Activated gamma-delta T cell treated with Interleukin-2 at 50 U/mL for 16 hours (primary cell): ENCODE data around the gene SCLY.

Experiments used
- DNase-seq: peaks from one replicate; pipeline ENCODE4 v3.0.0-alpha.2; 2020

The SCLY gene

GRCh38 chr2:238128534-238129001, 67.8 kb downstream of the SCLY start:
- no peak for DNase-seq

GRCh38 chr2:238129166-238130010, 68.6 kb downstream of the SCLY start:
- DNase-seq, result no peak

- DNase-seq, result no peak
Observed at GRCh38 chr2:238130111-238130695, 69.4 kb downstream of the SCLY start.

GRCh38 chr2:238130696-238131628, 70.2 kb downstream of the SCLY start:
- no peak for DNase-seq

- no peak for DNase-seq
Observed at GRCh38 chr2:238131761-238132462, 71.1 kb downstream of the SCLY start.

GRCh38 chr2:238132463-238133450, 72.0 kb downstream of the SCLY start:
- DNase-seq, result no peak

GRCh38 chr2:238133499-238134392, 72.9 kb downstream of the SCLY start:
- DNase-seq, result no peak

GRCh38 chr2:238134393-238134785, 73.6 kb downstream of the SCLY start:
- DNase-seq, result no peak

- no peak for DNase-seq
Observed at GRCh38 chr2:238135601-238136150, 74.9 kb downstream of the SCLY start.

GRCh38 chr2:238136820-238137537, 76.2 kb downstream of the SCLY start:
- no peak for DNase-seq

GRCh38 chr2:238137885-238138284, 77.1 kb downstream of the SCLY start:
- DNase-seq, result no peak

GRCh38 chr2:238138331-238139195, 77.8 kb downstream of the SCLY start, which contains the start of gene KLHL30:
KLHL30 (plus strand) TSS chr2:238138668; CDS start chr2:238140755, 2,087 bp downstream.
- DNase-seq, result no peak

GRCh38 chr2:238139196-238140039, 78.6 kb downstream of the SCLY start:
- no peak for DNase-seq

- no peak for DNase-seq
Observed at GRCh38 chr2:238140040-238140439, 79.2 kb downstream of the SCLY start.

GRCh38 chr2:238140721-238141540, 80.1 kb downstream of the SCLY start:
- no peak for DNase-seq
